ENCODE results near the gene RIGI.
"Not testable (repeated sequence)": the region's sequence is repeated elsewhere in the genome, so short reads cannot be mapped to it uniquely, and the experiment has no call there.

Gene RIGI

GRCh38 chr9:32525709-32526030 lies 326 bp downstream of the RIGI start:
- no peak for DNase-seq

DNA sequence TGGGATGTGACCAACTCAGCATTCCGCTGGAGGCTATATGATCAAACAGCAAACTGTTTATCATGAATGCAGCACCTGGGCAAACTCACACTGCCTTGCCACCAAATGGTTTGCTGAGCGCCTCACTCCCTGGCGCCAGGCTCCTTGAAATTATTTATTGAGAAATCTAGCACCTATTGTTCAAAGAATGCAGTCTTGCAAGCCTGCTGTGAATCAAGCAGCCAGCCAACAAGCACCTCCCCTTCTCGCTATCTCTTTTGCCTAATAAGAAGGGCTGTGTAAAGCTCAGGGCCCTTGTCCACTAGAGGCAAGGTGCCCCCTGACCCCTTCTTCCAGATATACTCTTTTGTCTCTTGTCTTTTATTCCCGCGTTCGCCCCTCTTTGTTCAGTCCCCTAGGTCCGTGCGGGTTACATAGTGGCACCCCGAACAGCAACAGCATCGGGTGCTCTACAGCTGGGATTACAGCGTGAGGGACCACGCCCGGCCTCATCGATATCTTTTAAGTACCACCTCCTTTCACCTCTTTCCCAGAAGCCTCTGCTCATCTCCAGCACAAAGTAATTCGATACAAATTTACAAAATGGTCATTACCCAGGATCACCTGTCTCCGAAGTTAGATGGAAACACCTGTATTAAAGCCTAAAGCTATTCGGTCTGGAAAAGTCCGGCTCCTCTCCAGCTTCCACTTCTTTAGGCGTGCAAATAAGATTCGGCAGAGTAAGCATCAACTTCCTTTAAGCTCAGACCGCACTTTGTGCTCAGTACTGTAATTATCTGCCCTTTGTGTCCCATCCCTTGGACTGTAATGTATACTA lies 896 bp downstream of the RIGI start:
- no peak for DNase-seq

DNA sequence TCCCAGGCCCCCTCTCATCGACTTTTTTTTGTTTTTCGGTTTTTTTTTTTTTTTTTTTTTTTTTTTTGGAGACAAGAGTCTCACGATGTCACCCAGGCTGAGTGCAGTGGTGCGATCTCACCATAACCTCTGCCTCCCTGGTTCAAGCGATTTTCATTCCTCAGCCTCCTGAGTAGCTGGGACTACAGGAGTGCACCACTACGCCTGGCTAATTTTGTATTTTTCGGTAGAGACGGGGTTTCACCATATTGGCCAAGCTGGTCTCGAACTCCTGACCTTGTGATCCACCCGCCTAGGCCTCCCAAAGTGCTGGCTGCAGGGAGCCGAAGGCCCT lies 1.5 kb downstream of the RIGI start:
- not testable (repeated sequence) for DNase-seq

DNA sequence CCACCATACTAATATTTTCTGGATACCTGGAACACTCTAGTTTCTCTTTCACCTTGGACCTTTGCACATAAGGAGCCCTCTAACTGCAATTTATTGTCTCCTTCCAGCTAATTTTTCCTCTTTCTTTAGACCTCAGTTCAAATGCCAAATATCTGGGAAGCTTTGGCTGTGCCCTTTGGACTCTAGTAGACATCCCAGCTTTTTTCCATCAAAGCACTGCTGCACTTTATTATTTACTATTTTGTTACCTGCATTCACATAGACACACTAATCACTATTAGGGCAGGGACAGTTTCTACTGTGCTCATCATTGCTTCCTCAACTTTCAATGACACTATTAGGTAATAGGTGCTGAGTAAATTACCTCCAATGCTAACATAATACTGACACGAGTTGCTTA lies 2.1 kb downstream of the RIGI start:
- no peak for DNase-seq

GRCh38 chr9:32518276-32518675 lies 7.7 kb downstream of the RIGI start:
- DNase-seq = no peak

DNA sequence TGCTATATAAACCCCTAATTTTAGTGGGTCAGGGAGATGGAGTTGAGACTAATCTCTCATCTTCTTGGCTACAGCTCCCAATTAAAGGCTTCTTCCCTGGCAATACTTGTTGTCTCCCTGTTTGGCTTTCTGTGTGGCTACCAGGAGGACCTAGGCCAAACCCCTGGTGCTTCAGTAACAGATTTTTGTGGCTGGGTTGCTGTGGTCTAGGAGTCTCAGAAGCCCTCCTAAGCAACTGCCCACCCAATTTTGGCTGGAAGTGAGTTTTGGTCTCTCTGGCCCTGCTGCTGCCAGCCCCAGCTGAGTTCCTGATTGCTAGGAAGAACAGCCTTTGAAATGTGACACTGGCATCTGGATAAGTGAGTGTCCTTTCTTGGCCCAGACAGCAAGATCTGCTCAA lies 9.8 kb downstream of the RIGI start:
- DNase-seq = no peak

- no peak for DNase-seq
These were observed 17.3 kb downstream of the RIGI start for GRCh38 chr9:32508728-32509127.

DNA sequence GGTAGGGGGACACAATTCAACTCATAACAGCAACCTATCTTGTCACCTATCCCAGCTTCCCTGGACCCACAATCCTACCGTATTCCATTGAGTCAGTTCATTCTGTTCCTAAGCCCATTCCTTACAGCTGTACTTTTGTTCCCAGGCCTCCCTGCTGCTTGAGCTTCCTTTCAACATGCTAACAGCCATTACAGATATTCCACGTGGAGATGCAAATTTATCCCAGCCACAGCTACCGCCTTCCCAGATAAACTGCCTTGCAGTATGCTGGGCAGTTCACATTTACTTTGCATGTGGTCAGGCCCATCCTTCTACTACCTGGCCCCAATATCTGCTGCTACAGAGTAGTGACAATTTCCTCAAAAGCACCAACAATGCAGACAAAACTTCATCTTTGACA lies 23.0 kb downstream of the RIGI start:
- DNase-seq = no peak

- DNase-seq = peak; percentile 9
These were observed 23.5 kb downstream of the RIGI start for GRCh38 chr9:32502464-32502863.

- DNase-seq = no peak
These were observed 24.1 kb downstream of the RIGI start for GRCh38 chr9:32501868-32502267.

- no peak for DNase-seq
These were observed 25.2 kb downstream of the RIGI start for GRCh38 chr9:32500768-32501167.

- no peak for DNase-seq
These were observed 28.1 kb downstream of the RIGI start for GRCh38 chr9:32497921-32498320.

GRCh38 chr9:32490601-32491000 lies 35.4 kb downstream of the RIGI start:
- DNase-seq = no peak

DNA sequence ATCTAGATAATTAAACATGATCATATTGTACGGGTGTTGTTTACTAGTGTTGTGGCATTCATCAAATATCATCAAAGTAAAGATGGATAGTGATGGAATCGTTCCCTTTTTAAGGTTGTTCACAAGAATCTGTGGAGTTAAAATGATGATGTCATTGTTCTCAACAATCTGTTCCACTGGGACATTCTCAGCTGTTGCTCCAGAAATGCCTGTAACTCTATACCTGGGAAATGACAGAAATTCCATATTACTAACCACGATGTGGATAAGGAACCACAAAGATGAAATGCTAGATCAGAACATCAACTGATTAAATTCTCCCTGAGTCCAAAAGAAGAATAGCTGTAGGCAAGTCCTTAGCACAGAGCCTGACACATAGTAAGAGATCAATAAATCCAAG lies 38.0 kb downstream of the RIGI start:
- DNase-seq = no peak

- no peak for DNase-seq
These were observed 39.0 kb downstream of the RIGI start for GRCh38 chr9:32486839-32487562.

- no peak for DNase-seq
These were observed 42.7 kb downstream of the RIGI start for GRCh38 chr9:32483343-32483742.
